ENCODE results near the gene P4HB. TPM values are rescaled to one million over a fixed set of nuclear protein-coding genes. Genes with fewer than 3 reads are reported as not detected.
A peak's percentile ranks its signal among the peaks of the same experiment; 100 is the strongest.

P4HB gene
- polyA plus RNA-seq, 1 of the 3 experiments (the other 2 are of a cell fraction) = 165 TPM

- no peak overlapping the region for H3K9ac ChIP-seq
- no peaks in the 10 kb centered on the region for H3K9me2 ChIP-seq
- no peak overlapping the region for H3K4me3 ChIP-seq (ENCODE audit: low read depth in 2 of 2, low read length in 1 of 2)
- TF ChIP-seq FOXM1 (IDR thresholded peaks at IDR 0.05; ENCODE audit: low read depth) (no peak), GATA2 (CRISPR knock-in tag; IDR thresholded peaks at IDR 0.05) (no peak), RXRA (IDR thresholded peaks at IDR 0.05; ENCODE audit: borderline replicate concordance, low read depth) (no peak), RFX5 (IDR thresholded peaks at IDR 0.05; ENCODE audit: low read length) (no peak), IRF3 (IDR thresholded peaks at IDR 0.05; ENCODE audit: low read depth, low read length) (no peak), TCF12 (IDR thresholded peaks at IDR 0.05) (no peak), SMC3 (IDR thresholded peaks at IDR 0.05; ENCODE audit: low read depth, low read length) (no peak), TEAD4 (IDR thresholded peaks at IDR 0.05; ENCODE audit: borderline replicate concordance, insufficient read depth) (no peak)
- no peak overlapping the region for H2AFZ ChIP-seq (ENCODE audit: low read depth)
- peaks cover 33% of the 10 kb centered on the region; the same call in 1 of the 2 replicates for H4K20me1 ChIP-seq (ENCODE audit: insufficient read depth)
- DNase-seq = no peak
- 73% methylated on average over 7 of the region's 7 CpGs for WGBS (ENCODE audit: low lambda C conversion rate)
- peaks cover 61% of the 10 kb centered on the region for H3K79me2 ChIP-seq (ENCODE audit: insufficient read depth)
- H3K27me3 ChIP-seq (ENCODE audit: insufficient read depth) = no peaks in the 10 kb centered on the region
- H3K4me2 ChIP-seq = no peak overlapping the region
- peaks cover 0 to 17% of the 10 kb centered on the region in 2 experiments; a peak in 3 of 4 replicates for H3K4me1 ChIP-seq (ENCODE audit: control insufficient read depth in 1 of 2, insufficient read depth in 2 of 2, low read depth in 1 of 2, low read length in 1 of 2)
- H3K9me3 ChIP-seq = no peaks in the 10 kb centered on the region
- peaks cover 12% of the 10 kb centered on the region for H3F3A ChIP-seq (replicated peaks; ENCODE audit: insufficient read depth)
- CTCF ChIA-PET = interaction anchor here (0.7 to 3.1 kb wide), 5 partner anchors 16 to 115 kb away, joined by 3 to 8 read pairs (median 5); no protein-coding TSS in a partner anchor
- H3K36me3 ChIP-seq (replicated peaks in 1 of 2; ENCODE audit: control insufficient read depth in 1 of 2, insufficient read depth in 2 of 2, low read length in 1 of 2) = no peaks in the 10 kb centered on the region
- POLR2A ChIA-PET = interaction anchor here (1.0 kb wide), 1 partner anchor 9 kb away, joined by 3 read pairs; no protein-coding TSS in a partner anchor
- H3K27ac ChIP-seq (ENCODE audit: low read depth in 2 of 2, low read length in 1 of 2) = no peak overlapping the region
Measured at GRCh38 chr17:81828656-81829055, 31.7 kb downstream of the P4HB start.

GRCh38 chr17:81825841-81826466 is 34.4 kb downstream of the P4HB start:
- DNase-seq = no peak
- Histone ChIP-seq H3K9me2 (no peaks in the 10 kb centered on the region), H4K20me1 (ENCODE audit: insufficient read depth) (peaks cover 24% of the 10 kb centered on the region; the same call in 1 of the 2 replicates), H2AFZ (ENCODE audit: low read depth) (no peak overlapping the region), H3K4me2 (no peak overlapping the region), H3K4me3 (ENCODE audit: low read depth in 2 of 2, low read length in 1 of 2) (no peak overlapping the region), H3F3A (replicated peaks; ENCODE audit: insufficient read depth) (peaks cover 3% of the 10 kb centered on the region), H3K27me3 (ENCODE audit: insufficient read depth) (no peaks in the 10 kb centered on the region), H3K4me1 (ENCODE audit: control insufficient read depth in 1 of 2, insufficient read depth in 2 of 2, low read depth in 1 of 2, low read length in 1 of 2) (peaks cover 0 to 16% of the 10 kb centered on the region in 2 experiments; a peak in 1 of 4 replicates), H3K9ac (no peak overlapping the region), H3K27ac (ENCODE audit: low read depth in 2 of 2, low read length in 1 of 2) (no peak overlapping the region), H3K9me3 (no peaks in the 10 kb centered on the region), H3K79me2 (ENCODE audit: insufficient read depth) (peaks cover 38% of the 10 kb centered on the region), H3K36me3 (replicated peaks in 1 of 2; ENCODE audit: control insufficient read depth in 1 of 2, insufficient read depth in 2 of 2, low read length in 1 of 2) (peaks cover 0 to 5% of the 10 kb centered on the region in 2 experiments)
- ChIA-PET POLR2A (interaction anchor here (0.6 kb wide), 1 partner anchor 276 kb away, joined by 3 read pairs; no protein-coding TSS in a partner anchor), CTCF (interaction anchor here (0.6 to 2.4 kb wide), 7 partner anchors 13 to 123 kb away, joined by 3 to 11 read pairs (median 5); partner anchors contain the start of gene MRPL12)
- 93% methylated on average over 11 of the region's 11 CpGs for WGBS (ENCODE audit: low lambda C conversion rate)
- TF ChIP-seq NFIC (IDR thresholded peaks at IDR 0.05; ENCODE audit: borderline replicate concordance) (no peak), CTCF (IDR thresholded peaks at IDR 0.05) (peak; percentile 23)

Measured in SK-N-SH (cell line).